BJ (cell line): ENCODE results near the gene IL1R1. TPM values are rescaled to one million over a fixed set of nuclear protein-coding genes. Genes with fewer than 3 reads are reported as not detected.

Experiments used
- CTCF ChIA-PET: fragments of 350-600 bp; formaldehyde crosslinking; extraction: SDS; loops from one replicate; lab custom pipeline; 2021; ENCODE audit warnings: antibody characterized with exemption, inconsistent platforms; lab: Yijun Ruan, JAX
- POLR2A ChIA-PET: fragments of 300-600 bp; sonication (Branson Sonifier 250); formaldehyde crosslinking; extraction: SDS; loops from one replicate; lab custom pipeline; 2021; ENCODE audit warnings: antibody characterized with exemption; lab: Charles Lee
- DNase-seq: peaks from one replicate; pipeline ENCODE4 v3.0.0-alpha.2; 2011; ENCODE audit warnings: low read depth
- H3K27me3 ChIP-seq: 2 replicates; pipeline ENCODE4 v1.6.0; 2011; ENCODE audit warnings: low read length; ENCODE audit not compliant: control insufficient read depth, insufficient read depth
- H3K36me3 ChIP-seq: 2 replicates; pipeline ENCODE4 v1.5.1; 2011; ENCODE audit warnings: low read length; ENCODE audit not compliant: control insufficient read depth, insufficient read depth
- H3K4me3 ChIP-seq: 2 replicates; pipeline ENCODE4 v1.5.1; 2011; ENCODE audit warnings: low read depth, mild to moderate bottlenecking, control low read depth, low read length
- CTCF ChIP-seq: IDR thresholded peaks from 2 replicates; pipeline ENCODE4 v1.5.1; 2011; ENCODE audit warnings: low read depth, mild to moderate bottlenecking, control low read depth, inconsistent platforms, low read length, moderate library complexity; ENCODE audit not compliant: insufficient read depth
- polyA plus RNA-seq: library from polyadenylated mRNA; depleted of rRNA; stranded (reverse); fragments of >200 nt; gene quantifications from 2 replicates; pipeline ENCODE4 v1.2.3, GENCODE V29; 2011

IL1R1 gene
- polyA plus RNA-seq, 1 experiment = 37.3 TPM

- TF ChIP-seq CTCF = peak; percentile 14; the same call in 1 of the 2 replicates
- Histone ChIP-seq H3K27me3 (no peaks in the 10 kb centered on the region), H3K36me3 (peaks cover 13% of the 10 kb centered on the region), H3K4me3 (peak overlapping the region; percentile 61)
- ChIA-PET CTCF (interaction anchor here (1.0 to 3.2 kb wide), 7 partner anchors 10 to 123 kb away, joined by 3 to 16 read pairs (median 3); no protein-coding TSS in a partner anchor), POLR2A (no interaction called here)
- no peak for DNase-seq
These were observed 972 bp downstream of the IL1R1 start for GRCh38 chr2:102143450-102143985.

GRCh38 chr2:102144128-102144527, 1.6 kb downstream of the IL1R1 start:
- no peaks in the 10 kb centered on the region for H3K27me3 ChIP-seq
- CTCF ChIA-PET = interaction anchor here (0.5 to 3.2 kb wide), 7 partner anchors 9 to 124 kb away, joined by 3 to 16 read pairs (median 3); no protein-coding TSS in a partner anchor
- POLR2A ChIA-PET = no interaction called here
- peak overlapping the region; percentile 61 for H3K4me3 ChIP-seq
- H3K36me3 ChIP-seq = peaks cover 13% of the 10 kb centered on the region
- no peak for TF ChIP-seq CTCF
- no peak for DNase-seq

GRCh38 chr2:102145107-102145506, 2.6 kb downstream of the IL1R1 start:
- no peak for DNase-seq
- CTCF ChIA-PET = interaction anchor here (0.7 to 3.2 kb wide), 6 partner anchors 12 to 125 kb away, joined by 3 to 16 read pairs (median 3); no protein-coding TSS in a partner anchor
- no peak for TF ChIP-seq CTCF
- H3K36me3 ChIP-seq = peaks cover 13% of the 10 kb centered on the region
- no peak overlapping the region for H3K4me3 ChIP-seq
- no peaks in the 10 kb centered on the region for H3K27me3 ChIP-seq
- POLR2A ChIA-PET = no interaction called here

GRCh38 chr2:102145934-102146333, 3.4 kb downstream of the IL1R1 start:
- Histone ChIP-seq H3K4me3 (no peak overlapping the region), H3K27me3 (no peaks in the 10 kb centered on the region), H3K36me3 (peaks cover 13% of the 10 kb centered on the region)
- DNase-seq = no peak
- ChIA-PET CTCF (interaction anchor here (1.2 to 3.2 kb wide), 2 partner anchors 20 to 125 kb away, joined by 3 to 16 read pairs; no protein-coding TSS in a partner anchor), POLR2A (no interaction called here)
- no peak for TF ChIP-seq CTCF

GRCh38 chr2:102147935-102148334, 5.4 kb downstream of the IL1R1 start:
- Histone ChIP-seq H3K4me3 (no peak overlapping the region), H3K27me3 (no peaks in the 10 kb centered on the region), H3K36me3 (peaks cover 15% of the 10 kb centered on the region)
- no peak for DNase-seq
- TF ChIP-seq CTCF = no peak
- ChIA-PET CTCF (interaction anchor here (0.8 to 2.0 kb wide), 3 partner anchors 62 to 127 kb away, joined by 3 to 6 read pairs (median 3); no protein-coding TSS in a partner anchor), POLR2A (no interaction called here)
